ENCODE measurements around the gene C9orf85.
"Not testable (repeated sequence)": the region's sequence is repeated elsewhere in the genome, so short reads cannot be mapped to it uniquely, and the experiment has no call there.

C9orf85 gene

DNA sequence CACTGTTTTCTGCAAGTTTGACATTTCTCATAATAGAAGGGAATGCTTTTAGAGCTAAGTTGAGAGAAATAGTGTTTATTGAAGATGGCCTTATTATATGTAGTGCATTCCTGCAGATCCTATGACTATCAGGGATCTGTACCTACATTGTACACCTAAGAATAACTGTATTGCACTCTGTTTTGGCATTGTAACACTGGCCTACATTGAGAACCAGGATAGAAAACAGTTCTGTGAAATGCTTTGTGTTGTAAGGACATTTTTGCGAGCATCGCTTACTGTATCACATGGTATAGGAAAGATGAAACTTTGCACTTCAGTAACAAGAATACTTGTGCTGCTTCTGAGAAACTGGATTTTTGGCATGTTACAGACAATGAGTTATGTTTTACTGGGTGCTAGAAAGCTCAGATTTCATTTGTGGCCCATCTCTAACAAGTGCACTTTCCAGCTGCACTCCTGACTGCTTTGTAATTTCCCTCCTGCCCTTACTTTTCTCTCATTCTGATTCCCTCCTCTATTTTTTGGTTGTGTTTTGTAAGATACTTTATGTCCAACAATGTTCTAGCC, 30.6 kb downstream of the C9orf85 start:
- DNase-seq (ENCODE audit: low spot score): no peak

DNA sequence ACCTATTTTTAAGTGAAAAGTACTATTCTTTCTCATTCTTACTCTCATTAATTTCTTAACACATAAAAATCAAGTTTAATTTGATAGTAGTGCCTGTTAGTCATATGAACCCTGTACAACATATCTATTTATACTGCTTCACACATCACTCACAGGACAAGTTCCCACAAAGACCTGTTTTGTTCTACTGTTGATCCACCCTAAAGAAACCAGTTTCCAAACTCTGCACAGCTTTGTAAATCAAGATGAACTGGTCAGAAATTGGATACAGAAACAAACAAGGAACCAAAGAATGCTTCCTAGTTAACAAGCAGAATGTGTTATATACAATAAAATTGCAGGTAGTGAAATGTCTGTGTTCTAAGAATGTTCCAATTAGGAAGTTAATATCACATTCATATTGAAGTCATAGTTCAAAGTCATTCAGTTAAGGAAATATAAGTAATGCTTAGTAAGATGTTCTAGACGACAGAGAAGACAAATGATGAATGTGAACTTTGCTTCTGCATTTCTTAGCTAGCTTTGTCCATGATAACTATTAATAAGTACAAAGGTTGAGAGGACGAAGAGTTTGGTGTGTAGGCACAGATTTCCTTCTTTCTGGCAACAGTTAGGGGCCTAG, 33.4 kb downstream of the C9orf85 start:
- no peak for DNase-seq (ENCODE audit: low spot score)

DNA sequence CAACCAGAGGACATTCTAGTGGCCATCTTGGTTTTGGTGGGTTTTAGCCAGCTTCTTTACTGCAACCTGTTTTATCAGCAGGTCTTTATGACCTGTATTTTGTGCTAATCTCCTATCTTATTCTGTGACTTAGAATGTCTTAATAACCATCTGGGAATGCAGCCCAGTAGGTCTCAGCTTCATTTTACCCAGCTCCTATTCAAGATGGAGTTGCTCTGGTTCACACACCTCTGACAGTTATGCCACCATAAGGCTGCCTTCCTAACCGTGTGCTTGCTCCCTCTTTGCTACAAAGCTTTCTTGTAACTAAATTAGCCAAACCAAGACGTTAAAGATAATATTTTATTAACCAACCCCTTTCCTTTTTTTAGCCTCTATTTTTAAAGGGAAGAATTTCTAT, 43.2 kb downstream of the C9orf85 start:
- DNase-seq (ENCODE audit: low spot score): not testable (repeated sequence)

DNA sequence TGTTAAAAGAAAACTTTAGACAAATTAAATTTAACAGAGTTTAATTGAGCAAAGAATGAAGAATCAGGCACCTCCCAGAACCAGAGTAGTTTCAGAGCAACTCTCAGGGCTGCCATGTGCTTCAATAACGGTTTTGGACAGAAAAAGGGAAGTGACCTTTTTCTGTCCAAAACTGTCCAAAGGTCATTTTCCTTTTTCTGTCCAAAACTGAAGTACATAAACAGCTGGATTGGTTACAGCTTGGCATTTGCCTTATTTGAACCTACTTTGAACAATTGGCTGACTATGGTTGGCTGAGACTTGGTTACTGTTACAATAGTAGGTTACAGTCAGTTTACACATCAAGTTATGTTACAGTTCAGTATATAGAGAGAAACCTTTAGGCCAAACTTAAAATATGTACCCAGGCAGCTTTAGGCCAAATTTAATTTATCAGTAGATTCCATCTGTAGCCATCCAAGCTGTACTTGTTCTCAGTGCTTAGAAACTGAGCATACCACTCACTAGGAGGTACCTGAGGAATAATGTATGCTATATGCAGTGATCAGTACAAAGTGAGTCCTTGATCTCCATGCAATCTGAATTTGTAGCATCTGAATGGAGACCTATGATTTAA, 44.0 kb downstream of the C9orf85 start:
- no peak for DNase-seq (ENCODE audit: low spot score)

DNA sequence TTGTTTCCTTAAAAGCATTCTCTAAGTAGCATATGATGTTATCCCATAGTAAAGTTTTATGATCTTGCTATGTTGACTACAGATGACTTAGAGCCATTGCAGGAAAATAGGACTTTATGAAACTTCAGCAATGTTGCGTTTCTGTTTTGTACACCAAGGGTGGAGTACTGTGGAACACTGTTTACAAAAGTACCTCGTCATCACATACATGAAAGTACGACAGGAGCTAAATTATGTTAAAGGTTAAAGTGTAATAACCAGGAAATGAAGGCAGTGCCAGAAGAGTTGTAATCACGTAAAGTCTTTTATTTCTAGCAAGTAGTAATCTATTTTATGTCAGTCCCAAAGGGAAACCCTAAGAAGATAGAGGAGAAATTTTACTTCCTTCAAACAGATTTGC, 50.9 kb downstream of the C9orf85 start:
- DNase-seq (ENCODE audit: low spot score): no peak

DNA sequence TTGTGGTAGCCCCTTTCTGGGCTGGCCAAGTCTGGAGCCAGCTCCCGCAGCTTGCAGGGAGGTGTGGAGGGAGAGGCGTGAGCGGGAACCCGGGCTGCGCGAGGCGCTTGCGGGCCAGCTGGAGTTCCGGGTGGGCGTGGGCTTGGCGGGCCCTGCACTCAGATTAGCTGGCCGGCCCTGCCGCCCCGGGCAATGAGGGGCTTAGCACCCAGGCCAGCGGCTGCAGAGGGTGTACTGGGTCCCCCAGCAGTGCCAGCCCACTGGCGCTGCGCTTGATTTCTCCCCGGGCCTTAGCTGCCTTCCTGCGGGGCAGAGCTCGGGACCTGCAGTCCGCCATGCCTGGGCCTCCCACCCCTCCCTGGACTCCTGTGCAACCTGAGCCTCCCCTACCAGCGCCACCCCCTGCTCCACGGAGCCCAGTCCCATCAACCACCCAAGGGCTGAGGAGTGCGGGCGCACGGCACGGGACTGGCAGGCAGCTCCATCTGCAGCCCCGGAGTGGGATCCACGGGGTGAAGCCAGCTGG, 52.1 kb downstream of the C9orf85 start:
- DNase-seq (ENCODE audit: low spot score): not testable (repeated sequence)

DNA sequence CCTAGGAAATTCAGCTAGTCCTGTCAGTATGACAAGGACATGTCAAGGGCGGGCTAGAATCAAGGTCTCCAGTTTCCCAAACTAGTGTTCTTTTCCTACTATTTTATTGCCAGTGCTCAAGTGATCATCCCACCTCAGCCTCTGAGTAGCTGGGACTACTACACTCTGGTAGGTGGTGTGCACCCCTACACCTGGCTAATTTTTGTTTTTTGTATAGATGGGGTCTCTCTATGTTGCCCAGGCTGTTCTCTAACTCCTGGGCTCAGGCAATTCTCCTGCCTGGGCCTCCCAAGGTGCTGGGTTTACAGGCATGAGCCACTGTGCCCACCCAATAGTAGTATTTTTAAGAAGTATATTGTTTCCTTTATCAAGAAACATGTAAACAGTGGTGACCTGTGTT, 54.0 kb downstream of the C9orf85 start:
- no peak for DNase-seq (ENCODE audit: low spot score)

DNA sequence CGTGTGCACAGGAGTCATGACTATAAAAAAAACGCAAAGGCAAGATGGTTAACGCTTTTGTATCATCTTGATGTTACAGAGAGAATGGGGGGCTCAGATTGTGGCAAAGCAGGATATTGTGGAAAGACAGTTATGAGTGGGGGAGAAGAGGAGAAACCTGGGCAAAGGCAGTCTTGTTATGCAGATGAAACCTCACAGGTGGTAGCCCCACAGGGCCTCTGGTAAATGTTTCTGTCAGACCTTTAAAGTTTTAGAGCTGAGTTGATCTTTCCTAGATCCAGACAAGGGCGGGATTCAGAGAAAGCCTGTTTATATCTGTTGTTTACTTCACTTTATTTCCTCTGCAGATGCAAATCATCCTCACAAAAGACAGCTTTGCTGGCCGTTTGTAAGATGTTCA, 55.2 kb downstream of the C9orf85 start:
- no peak for DNase-seq (ENCODE audit: low spot score)

DNA sequence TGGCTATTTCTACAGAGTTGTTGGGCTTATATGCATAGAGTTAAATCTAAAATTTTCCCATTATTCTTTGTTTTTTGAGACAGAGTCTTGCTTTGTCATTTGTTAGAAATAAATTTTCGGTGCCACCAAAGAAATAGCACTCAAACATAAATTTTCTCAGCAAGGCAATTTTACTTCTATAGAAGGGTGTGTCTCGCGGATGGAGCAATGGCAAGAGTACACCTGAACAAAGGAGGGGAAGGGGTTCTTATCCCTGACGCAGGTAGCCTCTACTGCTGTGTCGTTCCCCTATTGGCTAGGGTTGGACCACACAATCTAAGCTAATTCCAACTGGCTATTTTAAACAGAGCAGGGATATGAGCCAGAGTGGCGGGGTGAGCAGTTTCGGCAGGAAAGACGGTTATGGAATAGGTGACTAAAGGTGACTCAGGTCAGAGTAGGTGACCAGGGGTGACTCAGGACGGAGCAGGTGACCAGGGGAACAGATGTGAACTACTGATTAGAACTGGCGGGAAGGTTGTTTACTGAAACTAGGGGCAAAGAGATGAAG, 57.2 kb downstream of the C9orf85 start:
- no peak for DNase-seq (ENCODE audit: low spot score)

DNA sequence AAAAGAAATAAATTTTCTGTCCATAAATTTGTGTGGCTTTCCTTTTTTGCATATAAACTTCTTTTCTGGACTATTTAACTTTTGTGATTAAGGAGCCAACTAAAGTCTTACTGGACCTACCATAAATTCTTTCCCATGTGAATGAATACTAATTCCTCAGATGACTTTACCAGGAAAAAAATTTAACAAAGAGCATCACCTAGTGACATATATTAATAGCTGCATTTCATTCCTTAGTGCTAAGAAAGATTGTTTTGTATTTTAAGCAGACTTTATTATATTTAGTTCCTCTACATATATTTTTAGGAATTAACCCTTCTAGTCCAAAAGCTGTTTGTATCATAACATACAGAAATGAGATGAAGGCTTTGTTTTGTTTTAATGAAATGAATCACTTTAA, 64.4 kb downstream of the C9orf85 start:
- no peak for DNase-seq (ENCODE audit: low spot score)

DNA sequence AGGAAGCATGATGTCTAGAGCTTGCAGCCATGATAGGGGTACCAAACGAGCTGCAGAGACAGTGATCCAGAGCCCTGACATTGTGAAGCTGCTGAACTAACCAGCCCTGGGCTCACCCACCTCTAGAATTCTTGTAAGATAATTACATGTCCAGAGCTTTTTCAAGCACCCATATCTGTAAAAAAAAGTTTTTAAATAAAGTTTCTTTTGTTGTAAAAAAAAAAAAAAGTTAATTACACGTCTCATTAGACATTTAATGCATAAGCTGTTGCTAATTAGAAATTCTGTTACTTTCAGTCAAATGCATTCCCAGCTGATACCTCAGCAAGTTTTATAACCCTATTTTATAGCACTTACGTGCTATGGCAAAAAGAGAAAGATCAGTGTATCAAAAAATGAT, 65.6 kb downstream of the C9orf85 start:
- no peak for DNase-seq (ENCODE audit: low spot score)

DNA sequence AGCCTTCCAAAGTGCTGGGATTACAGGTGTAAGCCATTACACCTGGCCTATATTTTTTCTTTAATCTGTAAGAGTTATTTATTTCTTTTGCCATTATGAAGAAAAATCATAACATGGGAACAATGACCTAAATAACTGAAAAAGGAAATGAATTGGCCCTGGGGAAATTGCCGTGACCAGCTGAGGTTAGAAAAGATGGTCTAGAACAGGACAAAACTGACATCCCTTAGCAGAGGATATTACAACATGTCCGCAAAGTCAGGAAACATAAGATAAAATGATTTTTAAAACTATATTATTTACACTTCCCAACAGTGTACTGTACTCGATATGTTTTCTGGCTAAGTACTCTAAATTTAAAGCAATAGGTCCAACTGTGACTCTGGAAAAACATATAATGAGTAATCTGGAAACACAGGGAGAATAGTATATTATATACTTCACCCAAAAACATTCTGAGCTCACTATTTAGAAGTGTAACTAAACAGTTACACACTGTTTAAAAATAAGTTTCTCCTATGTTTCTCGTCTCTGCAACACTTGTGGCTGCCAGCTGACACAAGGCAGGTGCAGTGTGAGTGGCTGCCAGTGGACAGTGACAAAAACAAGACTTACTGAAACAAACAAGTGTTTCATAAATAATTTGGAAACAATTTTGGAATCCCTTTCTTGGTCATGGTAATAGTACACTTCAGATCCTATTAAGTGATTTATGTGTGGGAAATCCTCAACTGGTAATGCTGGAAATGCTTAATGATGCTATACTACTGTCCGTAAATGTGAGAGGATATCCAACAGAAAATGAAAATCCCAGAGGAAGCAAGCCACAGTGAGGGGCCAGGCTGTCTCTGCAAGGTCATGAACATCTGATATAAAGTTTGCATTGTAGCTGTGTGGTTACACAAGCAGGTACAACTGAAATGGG, 69.1 kb downstream of the C9orf85 start:
- DNase-seq (ENCODE audit: low spot score): no peak

DNA sequence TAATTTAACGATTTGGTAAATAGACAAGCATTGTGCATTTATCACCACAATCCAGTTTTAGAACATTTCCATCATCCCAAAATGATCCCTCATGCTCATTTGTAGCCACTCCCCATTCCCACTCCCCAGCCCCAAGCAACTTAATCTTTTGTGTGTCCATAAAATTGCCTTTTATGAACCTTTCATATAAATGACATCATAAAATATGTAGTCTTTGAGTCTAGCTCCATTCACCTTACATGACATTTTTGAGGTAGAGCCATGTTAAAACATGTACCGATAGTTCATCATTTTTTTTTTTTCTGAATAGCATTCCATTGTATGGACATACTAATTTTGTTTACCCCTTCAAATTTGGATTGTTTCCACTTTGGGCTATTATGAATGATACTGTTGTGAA, 70.5 kb downstream of the C9orf85 start:
- DNase-seq (ENCODE audit: low spot score): no peak

DNA sequence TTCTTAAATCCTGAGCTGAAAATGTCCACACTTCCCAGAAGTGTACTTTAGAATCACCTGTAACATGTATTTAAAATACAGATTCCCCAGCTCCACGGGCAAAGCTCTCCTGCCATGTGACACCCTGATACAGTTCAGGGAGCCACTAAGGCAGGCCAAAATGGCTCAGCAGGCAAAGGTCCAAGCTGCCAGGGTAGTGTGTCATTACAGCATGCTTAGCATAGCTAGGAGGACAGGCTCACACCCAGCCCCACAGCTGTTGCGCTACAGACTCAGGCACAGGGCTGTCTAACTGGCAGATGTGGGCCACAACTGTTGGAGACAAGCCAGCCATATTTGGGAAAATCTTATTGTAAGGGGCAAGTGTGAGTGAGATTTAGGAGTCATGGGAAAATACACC, 73.0 kb downstream of the C9orf85 start:
- no peak for DNase-seq (ENCODE audit: low spot score)

DNA sequence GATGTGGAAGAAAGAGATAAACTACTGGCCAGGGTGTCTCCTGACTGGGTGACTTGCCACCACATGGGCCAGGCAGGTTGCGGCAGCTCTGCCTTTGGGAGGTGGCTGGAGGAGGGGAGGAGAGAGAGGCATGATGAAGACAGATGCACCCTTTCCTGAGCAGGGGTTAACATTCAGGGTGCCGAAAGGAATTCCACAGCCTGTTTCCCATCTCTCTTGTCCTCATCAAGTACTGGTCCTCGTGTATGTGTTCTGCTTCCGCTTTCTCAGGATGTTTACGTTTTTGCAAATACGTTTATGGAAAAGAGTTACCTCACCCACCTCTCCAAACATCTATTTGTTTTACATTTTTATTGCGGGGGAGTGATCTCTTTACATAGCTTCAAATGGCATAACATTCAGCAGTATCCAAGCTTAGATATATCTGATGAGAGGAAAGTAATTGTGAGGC, 73.4 kb downstream of the C9orf85 start:
- no peak for DNase-seq (ENCODE audit: low spot score)

DNA sequence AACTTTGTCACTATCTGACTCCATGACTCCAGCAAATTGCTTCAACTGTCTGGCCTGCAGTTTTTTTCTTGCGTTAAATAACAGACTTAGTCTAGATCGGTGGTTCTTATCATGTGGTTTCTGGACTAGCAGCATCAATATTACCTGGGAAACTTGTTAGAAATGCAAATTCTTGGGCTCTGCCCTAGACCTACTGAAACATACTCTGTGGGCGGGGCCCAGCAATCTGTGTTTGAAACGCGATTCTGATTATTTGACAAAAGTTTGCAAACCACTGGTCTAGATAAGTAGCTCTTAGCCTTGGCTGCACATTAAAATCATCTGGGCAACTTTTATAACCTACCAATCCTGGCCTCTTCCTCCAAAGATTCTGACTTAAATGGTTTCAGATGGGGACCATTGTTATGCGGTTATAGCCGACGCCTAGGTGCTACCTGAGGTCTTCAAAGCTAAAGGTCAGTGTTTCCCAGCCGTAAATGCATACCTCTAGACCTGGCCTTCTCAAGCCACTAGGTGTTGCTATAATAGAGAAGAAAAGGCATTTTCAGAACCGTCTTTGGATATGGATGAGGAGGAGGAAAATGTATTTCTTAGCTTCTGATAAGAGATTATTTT, 74.0 kb downstream of the C9orf85 start:
- no peak for DNase-seq (ENCODE audit: low spot score)

DNA sequence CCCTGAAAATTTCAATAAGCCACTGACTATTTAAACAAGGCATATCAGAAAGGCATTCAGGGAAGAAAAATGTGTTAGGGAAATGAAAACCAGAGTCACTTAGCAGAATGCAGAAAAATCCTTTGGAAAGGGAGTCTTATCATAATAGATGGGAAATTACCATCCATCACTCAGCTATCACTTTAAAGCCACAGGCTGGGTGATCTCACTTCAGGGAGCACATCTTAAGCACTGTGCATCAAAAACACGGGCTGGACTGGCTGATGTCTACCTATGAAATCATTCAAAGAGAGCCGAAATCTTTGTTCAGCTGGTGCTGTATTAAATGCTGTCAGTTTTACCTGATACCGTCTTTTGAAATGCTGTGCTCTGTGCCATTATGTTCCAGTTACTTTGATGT, 75.5 kb downstream of the C9orf85 start:
- DNase-seq (ENCODE audit: low spot score): no peak

DNA sequence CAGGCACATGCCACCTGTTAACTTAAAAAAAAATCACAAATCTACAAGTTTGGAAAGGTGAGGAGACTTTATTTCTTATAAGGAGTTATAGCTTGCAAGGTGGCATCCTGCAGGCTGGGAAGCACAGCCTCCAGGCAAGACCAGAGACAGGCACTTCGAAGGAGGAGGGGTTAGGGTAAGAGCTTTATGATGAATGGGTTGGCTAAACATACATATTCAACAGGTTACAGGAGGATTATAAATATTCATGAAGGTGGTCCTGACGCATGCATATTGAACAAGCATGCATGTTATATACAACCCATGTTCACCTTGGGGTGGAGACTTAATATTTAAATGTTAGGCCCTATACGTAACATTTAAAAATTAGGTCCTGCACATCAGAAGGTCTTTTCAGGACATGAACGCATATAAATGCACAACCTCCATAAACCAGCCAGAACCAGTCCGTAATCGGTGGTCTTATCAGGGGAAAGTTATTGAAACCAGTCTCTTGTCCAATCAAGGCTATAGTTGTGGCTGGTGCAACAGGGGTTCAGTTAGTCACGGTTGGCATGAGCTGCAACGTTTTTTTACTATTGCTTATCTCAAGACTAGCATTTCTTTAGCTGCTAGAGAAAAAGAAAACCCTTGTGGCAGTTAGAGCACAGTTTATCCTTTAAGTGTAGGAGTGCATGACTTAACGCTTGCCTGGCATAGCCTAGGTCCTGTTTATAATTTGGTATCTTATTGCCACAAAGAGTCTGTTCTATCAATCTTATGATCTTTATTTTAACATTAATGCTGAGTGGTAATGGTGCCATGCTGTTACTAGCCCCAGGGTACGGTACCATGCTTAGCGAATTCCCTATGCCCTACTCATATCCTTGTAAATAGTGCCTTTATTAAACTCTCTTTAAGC, 76.3 kb downstream of the C9orf85 start:
- no peak for DNase-seq (ENCODE audit: low spot score)

DNA sequence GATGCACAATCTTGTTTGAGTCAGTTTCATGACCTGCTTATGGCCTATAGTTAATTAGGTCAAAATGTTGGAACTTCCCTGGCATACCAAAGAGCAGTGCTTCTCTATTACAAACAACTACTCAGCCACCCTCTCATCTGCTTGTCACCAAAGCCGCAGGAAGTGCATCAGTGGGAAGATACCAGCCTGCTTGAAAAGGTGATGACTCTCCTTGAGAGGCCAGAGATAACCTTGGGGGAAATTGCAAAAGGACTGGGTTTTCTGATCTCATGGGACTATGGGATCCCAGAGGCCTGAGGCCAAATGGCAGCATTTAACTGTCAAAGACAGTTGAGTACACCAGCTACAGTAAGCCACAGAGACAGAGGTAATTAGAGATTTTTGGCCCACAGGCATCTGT, 79.0 kb downstream of the C9orf85 start:
- DNase-seq (ENCODE audit: low spot score): no peak

DNA sequence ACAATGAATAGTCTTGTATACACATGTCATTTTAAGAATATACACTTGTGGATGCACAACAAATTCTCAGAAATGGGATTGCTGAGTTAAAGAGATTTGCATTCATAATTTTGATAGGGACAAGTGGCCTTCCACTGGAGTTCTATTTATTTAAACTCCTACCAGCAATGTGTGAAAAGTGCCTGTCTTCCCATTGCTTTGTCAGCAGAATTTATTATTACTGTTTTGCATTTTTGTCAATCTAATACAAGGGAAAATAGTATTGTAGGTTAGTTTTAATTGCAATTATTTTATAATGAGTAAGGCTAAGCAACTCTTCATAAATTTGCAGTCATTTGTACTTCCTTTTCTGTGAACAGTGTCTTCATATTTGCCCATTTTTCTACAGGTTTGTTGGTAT, 94.0 kb downstream of the C9orf85 start:
- DNase-seq (ENCODE audit: low spot score): no peak

DNA sequence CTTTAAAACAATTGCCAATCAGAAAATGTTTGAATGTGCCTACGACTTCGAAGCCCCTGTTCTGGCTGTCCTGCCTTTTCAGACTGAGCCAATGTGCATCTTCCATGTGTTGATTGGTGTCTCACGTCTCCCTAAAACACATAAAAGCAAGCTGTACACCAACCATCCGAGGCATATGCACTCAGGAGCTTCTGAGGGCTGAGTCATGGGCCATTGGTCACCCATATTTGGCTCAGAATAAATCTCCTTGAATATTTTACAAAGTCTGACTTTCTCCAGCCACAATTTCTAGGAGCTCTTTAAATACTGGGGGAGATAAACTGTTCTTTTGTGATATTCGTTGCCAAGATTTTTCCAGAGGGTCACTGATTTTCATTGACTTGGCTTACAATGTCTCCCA, 95.1 kb downstream of the C9orf85 start:
- no peak for DNase-seq (ENCODE audit: low spot score)
